ENCODE measurements around the gene LDHAL6B.

The LDHAL6B gene

GRCh38 chr15:59244337-59244736, 37.7 kb downstream of the LDHAL6B start:
- H4K8ac ChIP-seq (ENCODE audit: low read depth, low read length) = no peak overlapping the region
- no peak overlapping the region for H2BK12ac ChIP-seq (ENCODE audit: low read length)
- WGBS (ENCODE audit: extremely low coverage, insufficient coverage, insufficient read length) = no CpG with 5 or more reads among the region's 3 CpGs
- no peak overlapping the region for H2AFZ ChIP-seq (ENCODE audit: insufficient read depth, low read length, poor library complexity)
- DNase-seq = no peak
- no peak overlapping the region for H3K4ac ChIP-seq (ENCODE audit: low read depth, low read length)
- H3K36me3 ChIP-seq (ENCODE audit: control insufficient read depth in 1 of 2, insufficient read depth in 2 of 2, low read length in 2 of 2) = no peaks in the 10 kb centered on the region
- H3K23ac ChIP-seq (ENCODE audit: low read length) = no peak overlapping the region
- H3K9ac ChIP-seq (ENCODE audit: low read length) = no peak overlapping the region
- H3K27ac ChIP-seq (ENCODE audit: low read depth, low read length) = no peak overlapping the region
- no peaks in the 10 kb centered on the region for H3K9me3 ChIP-seq (ENCODE audit: insufficient read depth, low read depth, low read length)
- no peak overlapping the region for H2BK120ac ChIP-seq (ENCODE audit: insufficient read depth, low read length, poor library complexity)
- no peak overlapping the region for H4K91ac ChIP-seq (ENCODE audit: low read depth, low read length)
- H3K79me1 ChIP-seq (ENCODE audit: low read length) = no peaks in the 10 kb centered on the region
- H3K18ac ChIP-seq (ENCODE audit: low read length) = no peak overlapping the region
- no peaks in the 10 kb centered on the region for H3K79me2 ChIP-seq (ENCODE audit: control insufficient read depth, insufficient read depth, low read length, poor library complexity)
- H2AK5ac ChIP-seq (ENCODE audit: low read length) = no peak overlapping the region
- no peak overlapping the region for H2BK5ac ChIP-seq (ENCODE audit: low read depth, low read length, poor library complexity)
- no peak overlapping the region for H3K4me3 ChIP-seq (ENCODE audit: low read depth, low read length)
- no peaks in the 10 kb centered on the region for H3K4me1 ChIP-seq (ENCODE audit: control insufficient read depth in 1 of 2, insufficient read depth in 2 of 2, low read length in 2 of 2)
- no peaks in the 10 kb centered on the region for H3K27me3 ChIP-seq (ENCODE audit: insufficient read depth, low read length)
- no peak overlapping the region for H3K14ac ChIP-seq (ENCODE audit: low read length)
- no peak overlapping the region for H4K12ac ChIP-seq (ENCODE audit: low read depth, low read length)
- no peak overlapping the region for H3K4me2 ChIP-seq (ENCODE audit: low read length)

- H4K91ac ChIP-seq (ENCODE audit: low read depth, low read length) = no peak overlapping the region
- no peaks in the 10 kb centered on the region for H3K36me3 ChIP-seq (ENCODE audit: control insufficient read depth in 1 of 2, insufficient read depth in 2 of 2, low read length in 2 of 2)
- H2BK12ac ChIP-seq (ENCODE audit: low read length) = no peak overlapping the region
- H2AFZ ChIP-seq (ENCODE audit: insufficient read depth, low read length, poor library complexity) = no peak overlapping the region
- no peaks in the 10 kb centered on the region for H3K27me3 ChIP-seq (ENCODE audit: insufficient read depth, low read length)
- no peak for DNase-seq
- H3K23ac ChIP-seq (ENCODE audit: low read length) = no peak overlapping the region
- H3K9ac ChIP-seq (ENCODE audit: low read length) = no peak overlapping the region
- WGBS (ENCODE audit: extremely low coverage, insufficient coverage, insufficient read length) = no CpG with 5 or more reads among the region's 2 CpGs
- no peaks in the 10 kb centered on the region for H3K79me1 ChIP-seq (ENCODE audit: low read length)
- H3K27ac ChIP-seq (ENCODE audit: low read depth, low read length) = no peak overlapping the region
- no peaks in the 10 kb centered on the region for H3K9me3 ChIP-seq (ENCODE audit: insufficient read depth, low read depth, low read length)
- no peak overlapping the region for H2BK120ac ChIP-seq (ENCODE audit: insufficient read depth, low read length, poor library complexity)
- no peak overlapping the region for H4K12ac ChIP-seq (ENCODE audit: low read depth, low read length)
- no peak overlapping the region for H3K4me3 ChIP-seq (ENCODE audit: low read depth, low read length)
- no peak overlapping the region for H2BK5ac ChIP-seq (ENCODE audit: low read depth, low read length, poor library complexity)
- no peak overlapping the region for H3K4ac ChIP-seq (ENCODE audit: low read depth, low read length)
- H3K4me2 ChIP-seq (ENCODE audit: low read length) = no peak overlapping the region
- no peaks in the 10 kb centered on the region for H3K4me1 ChIP-seq (ENCODE audit: control insufficient read depth in 1 of 2, insufficient read depth in 2 of 2, low read length in 2 of 2)
- H3K14ac ChIP-seq (ENCODE audit: low read length) = no peak overlapping the region
- H2AK5ac ChIP-seq (ENCODE audit: low read length) = no peak overlapping the region
- H3K18ac ChIP-seq (ENCODE audit: low read length) = no peak overlapping the region
- H4K8ac ChIP-seq (ENCODE audit: low read depth, low read length) = no peak overlapping the region
- H3K79me2 ChIP-seq (ENCODE audit: control insufficient read depth, insufficient read depth, low read length, poor library complexity) = no peaks in the 10 kb centered on the region
Measured at GRCh38 chr15:59245559-59245958, 38.9 kb downstream of the LDHAL6B start.

DNA sequence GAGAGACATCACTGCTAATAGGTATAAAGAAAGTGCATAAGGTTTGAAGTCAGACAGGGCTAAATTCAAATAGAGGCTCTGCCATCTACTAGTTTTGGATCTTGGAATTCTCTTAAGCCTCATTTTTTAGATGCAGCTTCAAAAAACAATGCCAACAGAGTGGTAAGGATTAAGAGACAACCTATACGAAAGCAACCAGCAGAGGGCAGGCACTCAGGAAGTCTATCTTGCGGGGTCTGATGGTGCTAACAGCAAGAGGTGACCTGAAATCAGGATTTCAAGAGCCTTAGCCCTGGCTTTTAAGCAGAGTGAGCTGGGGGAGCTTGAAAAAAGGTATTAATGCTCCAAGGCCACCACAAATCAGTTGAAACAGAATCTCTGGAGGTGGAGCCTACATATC, 40.7 kb downstream of the LDHAL6B start:
- Histone ChIP-seq H2AFZ (ENCODE audit: insufficient read depth, low read length, poor library complexity) (no peak overlapping the region), H3K23ac (ENCODE audit: low read length) (no peak overlapping the region), H3K18ac (ENCODE audit: low read length) (no peak overlapping the region), H4K8ac (ENCODE audit: low read depth, low read length) (no peak overlapping the region), H3K4ac (ENCODE audit: low read depth, low read length) (no peak overlapping the region), H3K79me2 (ENCODE audit: control insufficient read depth, insufficient read depth, low read length, poor library complexity) (no peaks in the 10 kb centered on the region), H4K91ac (ENCODE audit: low read depth, low read length) (no peak overlapping the region), H2BK120ac (ENCODE audit: insufficient read depth, low read length, poor library complexity) (no peak overlapping the region), H2BK5ac (ENCODE audit: low read depth, low read length, poor library complexity) (no peak overlapping the region), H2BK12ac (ENCODE audit: low read length) (no peak overlapping the region), H3K14ac (ENCODE audit: low read length) (no peak overlapping the region), H2AK5ac (ENCODE audit: low read length) (no peak overlapping the region), H3K9ac (ENCODE audit: low read length) (no peak overlapping the region), H3K27me3 (ENCODE audit: insufficient read depth, low read length) (no peaks in the 10 kb centered on the region), H4K12ac (ENCODE audit: low read depth, low read length) (no peak overlapping the region), H3K4me2 (ENCODE audit: low read length) (no peak overlapping the region), H3K79me1 (ENCODE audit: low read length) (no peaks in the 10 kb centered on the region), H3K27ac (ENCODE audit: low read depth, low read length) (no peak overlapping the region), H3K4me1 (ENCODE audit: control insufficient read depth in 1 of 2, insufficient read depth in 2 of 2, low read length in 2 of 2) (no peaks in the 10 kb centered on the region), H3K36me3 (ENCODE audit: control insufficient read depth in 1 of 2, insufficient read depth in 2 of 2, low read length in 2 of 2) (no peaks in the 10 kb centered on the region), H3K4me3 (ENCODE audit: low read depth, low read length) (no peak overlapping the region), H3K9me3 (ENCODE audit: insufficient read depth, low read depth, low read length) (no peaks in the 10 kb centered on the region)
- DNase-seq = peak; percentile 44 to 69
- WGBS (ENCODE audit: extremely low coverage, insufficient coverage, insufficient read length) = no CpG with 5 or more reads among the region's 2 CpGs

DNA sequence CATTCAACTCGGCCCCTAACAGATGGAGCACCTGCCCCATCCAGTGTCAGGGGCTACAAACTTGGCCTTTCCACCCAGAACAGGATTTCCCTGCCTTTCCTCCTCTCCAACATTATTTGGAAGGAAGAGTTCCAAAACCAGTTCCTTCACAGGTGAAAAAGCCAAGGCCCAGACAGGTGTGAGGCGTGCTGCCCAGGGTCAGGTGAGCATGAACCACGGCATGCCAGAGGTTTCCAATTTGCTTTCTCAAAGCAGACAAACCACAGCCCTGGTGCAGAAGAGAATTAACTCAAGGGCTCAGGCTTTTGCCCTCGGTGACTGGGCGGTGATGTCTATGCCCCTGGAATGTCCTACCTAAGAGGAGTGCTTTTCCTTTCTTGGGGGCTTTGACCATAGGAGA, 43.2 kb downstream of the LDHAL6B start:
- Histone ChIP-seq H3K23ac (ENCODE audit: low read length) (no peak overlapping the region), H3K4me2 (ENCODE audit: low read length) (no peak overlapping the region), H2BK12ac (ENCODE audit: low read length) (no peak overlapping the region), H3K4ac (ENCODE audit: low read depth, low read length) (no peak overlapping the region), H4K8ac (ENCODE audit: low read depth, low read length) (no peak overlapping the region), H3K9ac (ENCODE audit: low read length) (no peak overlapping the region), H3K27ac (ENCODE audit: low read depth, low read length) (no peak overlapping the region), H2AK5ac (ENCODE audit: low read length) (no peak overlapping the region), H4K91ac (ENCODE audit: low read depth, low read length) (no peak overlapping the region), H4K12ac (ENCODE audit: low read depth, low read length) (no peak overlapping the region), H2BK5ac (ENCODE audit: low read depth, low read length, poor library complexity) (no peak overlapping the region), H3K4me1 (ENCODE audit: control insufficient read depth in 1 of 2, insufficient read depth in 2 of 2, low read length in 2 of 2) (no peaks in the 10 kb centered on the region), H2BK120ac (ENCODE audit: insufficient read depth, low read length, poor library complexity) (no peak overlapping the region), H3K36me3 (ENCODE audit: control insufficient read depth in 1 of 2, insufficient read depth in 2 of 2, low read length in 2 of 2) (no peaks in the 10 kb centered on the region), H3K14ac (ENCODE audit: low read length) (no peak overlapping the region), H2AFZ (ENCODE audit: insufficient read depth, low read length, poor library complexity) (no peak overlapping the region), H3K18ac (ENCODE audit: low read length) (no peak overlapping the region), H3K79me1 (ENCODE audit: low read length) (no peaks in the 10 kb centered on the region), H3K79me2 (ENCODE audit: control insufficient read depth, insufficient read depth, low read length, poor library complexity) (no peaks in the 10 kb centered on the region), H3K9me3 (ENCODE audit: insufficient read depth, low read depth, low read length) (no peaks in the 10 kb centered on the region), H3K27me3 (ENCODE audit: insufficient read depth, low read length) (no peaks in the 10 kb centered on the region), H3K4me3 (ENCODE audit: low read depth, low read length) (no peak overlapping the region)
- DNase-seq = no peak
- no CpG with 5 or more reads among the region's 5 CpGs for WGBS (ENCODE audit: extremely low coverage, insufficient coverage, insufficient read length)
